ENCODE measurements around the gene LCE2D. TPM values are rescaled to one million over a fixed set of nuclear protein-coding genes. Genes with fewer than 3 reads are reported as not detected.

The LCE2D gene
- total and polyA plus RNA-seq, 2 experiments from 2014 or later = not detected

DNA sequence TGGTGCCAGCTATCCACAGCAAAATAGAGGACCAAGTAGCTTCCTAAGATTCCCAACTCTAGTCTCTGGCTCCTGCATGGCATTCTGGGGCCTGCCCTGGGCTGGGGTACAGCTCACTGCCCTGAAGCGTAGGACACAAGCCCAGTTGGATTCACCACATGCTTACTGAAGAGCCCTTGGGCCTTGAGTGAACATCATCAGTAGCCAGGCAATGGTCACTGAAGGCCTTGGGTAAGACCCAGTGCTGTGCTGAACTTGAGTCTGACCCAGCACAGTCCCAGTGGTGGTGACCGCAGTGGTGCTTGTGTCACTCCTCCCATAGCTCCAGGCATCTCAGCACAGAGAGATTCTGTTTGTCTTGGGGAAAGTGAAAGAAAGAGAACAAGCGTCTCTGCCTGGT, 32.6 kb upstream of the LCE2D start:
- Mint-ChIP-seq H3K4me3 (no peak overlapping the region), H3K27me3 (ENCODE audit: insufficient read depth, low read depth, poor library complexity) (no peaks in the 10 kb centered on the region), H3K36me3 (ENCODE audit: low read depth) (no peaks in the 10 kb centered on the region; the same call in 2 of the 3 replicates), H3K4me1 (no peaks in the 10 kb centered on the region), H3K27ac (no peak overlapping the region), H3K9me3 (peaks cover 19% of the 10 kb centered on the region)
- H3K36me3 ChIP-seq (ENCODE audit: insufficient read depth) = 0 out of 2 replicates have a peak, but pooled peaks cover 4% of the 10 kb centered on the region
- no peaks in the 10 kb centered on the region for H3K4me1 ChIP-seq (ENCODE audit: insufficient read depth)
- H4K20me1 ChIP-seq (replicated peaks; ENCODE audit: insufficient read depth) = no peaks in the 10 kb centered on the region
- H3F3A ChIP-seq (replicated peaks; ENCODE audit: low read depth) = no peaks in the 10 kb centered on the region
- no peaks in the 10 kb centered on the region for H3K27me3 ChIP-seq (ENCODE audit: insufficient read depth)
- no peak for TF ChIP-seq CREB1 (CRISPR knock-in tag; IDR thresholded peaks at IDR 0.05; ENCODE audit: low read depth)
- TF ChIP-seq, protein P1, sequence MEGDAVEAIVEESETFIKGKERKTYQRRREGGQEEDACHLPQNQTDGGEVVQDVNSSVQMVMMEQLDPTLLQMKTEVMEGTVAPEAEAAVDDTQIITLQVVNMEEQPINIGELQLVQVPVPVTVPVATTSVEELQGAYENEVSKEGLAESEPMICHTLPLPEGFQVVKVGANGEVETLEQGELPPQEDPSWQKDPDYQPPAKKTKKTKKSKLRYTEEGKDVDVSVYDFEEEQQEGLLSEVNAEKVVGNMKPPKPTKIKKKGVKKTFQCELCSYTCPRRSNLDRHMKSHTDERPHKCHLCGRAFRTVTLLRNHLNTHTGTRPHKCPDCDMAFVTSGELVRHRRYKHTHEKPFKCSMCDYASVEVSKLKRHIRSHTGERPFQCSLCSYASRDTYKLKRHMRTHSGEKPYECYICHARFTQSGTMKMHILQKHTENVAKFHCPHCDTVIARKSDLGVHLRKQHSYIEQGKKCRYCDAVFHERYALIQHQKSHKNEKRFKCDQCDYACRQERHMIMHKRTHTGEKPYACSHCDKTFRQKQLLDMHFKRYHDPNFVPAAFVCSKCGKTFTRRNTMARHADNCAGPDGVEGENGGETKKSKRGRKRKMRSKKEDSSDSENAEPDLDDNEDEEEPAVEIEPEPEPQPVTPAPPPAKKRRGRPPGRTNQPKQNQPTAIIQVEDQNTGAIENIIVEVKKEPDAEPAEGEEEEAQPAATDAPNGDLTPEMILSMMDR (conservative IDR thresholded peaks at IDR 0.05; ENCODE audit: low read depth in 2 of 2) = no peak
- TF ChIP-seq ZNF331 (CRISPR knock-in tag; IDR thresholded peaks at IDR 0.05; ENCODE audit: low read depth) = no peak
- TF ChIP-seq POLR2AphosphoS5 (IDR thresholded peaks at IDR 0.05; ENCODE audit: low read depth) = no peak
- TF ChIP-seq STAT1 (IDR thresholded peaks at IDR 0.05; ENCODE audit: unreplicated experiment) = no peak
- TF ChIP-seq, protein P2, sequence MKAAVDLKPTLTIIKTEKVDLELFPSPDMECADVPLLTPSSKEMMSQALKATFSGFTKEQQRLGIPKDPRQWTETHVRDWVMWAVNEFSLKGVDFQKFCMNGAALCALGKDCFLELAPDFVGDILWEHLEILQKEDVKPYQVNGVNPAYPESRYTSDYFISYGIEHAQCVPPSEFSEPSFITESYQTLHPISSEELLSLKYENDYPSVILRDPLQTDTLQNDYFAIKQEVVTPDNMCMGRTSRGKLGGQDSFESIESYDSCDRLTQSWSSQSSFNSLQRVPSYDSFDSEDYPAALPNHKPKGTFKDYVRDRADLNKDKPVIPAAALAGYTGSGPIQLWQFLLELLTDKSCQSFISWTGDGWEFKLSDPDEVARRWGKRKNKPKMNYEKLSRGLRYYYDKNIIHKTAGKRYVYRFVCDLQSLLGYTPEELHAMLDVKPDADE (IDR thresholded peaks at IDR 0.05) = no peak
- no peak for TF ChIP-seq JUNB (IDR thresholded peaks at IDR 0.05; ENCODE audit: unreplicated experiment)
- TF ChIP-seq, protein P3, sequence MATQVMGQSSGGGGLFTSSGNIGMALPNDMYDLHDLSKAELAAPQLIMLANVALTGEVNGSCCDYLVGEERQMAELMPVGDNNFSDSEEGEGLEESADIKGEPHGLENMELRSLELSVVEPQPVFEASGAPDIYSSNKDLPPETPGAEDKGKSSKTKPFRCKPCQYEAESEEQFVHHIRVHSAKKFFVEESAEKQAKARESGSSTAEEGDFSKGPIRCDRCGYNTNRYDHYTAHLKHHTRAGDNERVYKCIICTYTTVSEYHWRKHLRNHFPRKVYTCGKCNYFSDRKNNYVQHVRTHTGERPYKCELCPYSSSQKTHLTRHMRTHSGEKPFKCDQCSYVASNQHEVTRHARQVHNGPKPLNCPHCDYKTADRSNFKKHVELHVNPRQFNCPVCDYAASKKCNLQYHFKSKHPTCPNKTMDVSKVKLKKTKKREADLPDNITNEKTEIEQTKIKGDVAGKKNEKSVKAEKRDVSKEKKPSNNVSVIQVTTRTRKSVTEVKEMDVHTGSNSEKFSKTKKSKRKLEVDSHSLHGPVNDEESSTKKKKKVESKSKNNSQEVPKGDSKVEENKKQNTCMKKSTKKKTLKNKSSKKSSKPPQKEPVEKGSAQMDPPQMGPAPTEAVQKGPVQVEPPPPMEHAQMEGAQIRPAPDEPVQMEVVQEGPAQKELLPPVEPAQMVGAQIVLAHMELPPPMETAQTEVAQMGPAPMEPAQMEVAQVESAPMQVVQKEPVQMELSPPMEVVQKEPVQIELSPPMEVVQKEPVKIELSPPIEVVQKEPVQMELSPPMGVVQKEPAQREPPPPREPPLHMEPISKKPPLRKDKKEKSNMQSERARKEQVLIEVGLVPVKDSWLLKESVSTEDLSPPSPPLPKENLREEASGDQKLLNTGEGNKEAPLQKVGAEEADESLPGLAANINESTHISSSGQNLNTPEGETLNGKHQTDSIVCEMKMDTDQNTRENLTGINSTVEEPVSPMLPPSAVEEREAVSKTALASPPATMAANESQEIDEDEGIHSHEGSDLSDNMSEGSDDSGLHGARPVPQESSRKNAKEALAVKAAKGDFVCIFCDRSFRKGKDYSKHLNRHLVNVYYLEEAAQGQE (IDR thresholded peaks at IDR 0.05; ENCODE audit: unreplicated experiment) = no peak
- no peak for TF ChIP-seq EZH2phosphoT487 (IDR thresholded peaks at IDR 0.05; ENCODE audit: unreplicated experiment)
- no peak for TF ChIP-seq NANOG (IDR thresholded peaks at IDR 0.05; ENCODE audit: borderline replicate concordance)
- TF ChIP-seq ZNF114 (CRISPR knock-in tag; IDR thresholded peaks at IDR 0.05) = no peak
- TF ChIP-seq, protein P4, sequence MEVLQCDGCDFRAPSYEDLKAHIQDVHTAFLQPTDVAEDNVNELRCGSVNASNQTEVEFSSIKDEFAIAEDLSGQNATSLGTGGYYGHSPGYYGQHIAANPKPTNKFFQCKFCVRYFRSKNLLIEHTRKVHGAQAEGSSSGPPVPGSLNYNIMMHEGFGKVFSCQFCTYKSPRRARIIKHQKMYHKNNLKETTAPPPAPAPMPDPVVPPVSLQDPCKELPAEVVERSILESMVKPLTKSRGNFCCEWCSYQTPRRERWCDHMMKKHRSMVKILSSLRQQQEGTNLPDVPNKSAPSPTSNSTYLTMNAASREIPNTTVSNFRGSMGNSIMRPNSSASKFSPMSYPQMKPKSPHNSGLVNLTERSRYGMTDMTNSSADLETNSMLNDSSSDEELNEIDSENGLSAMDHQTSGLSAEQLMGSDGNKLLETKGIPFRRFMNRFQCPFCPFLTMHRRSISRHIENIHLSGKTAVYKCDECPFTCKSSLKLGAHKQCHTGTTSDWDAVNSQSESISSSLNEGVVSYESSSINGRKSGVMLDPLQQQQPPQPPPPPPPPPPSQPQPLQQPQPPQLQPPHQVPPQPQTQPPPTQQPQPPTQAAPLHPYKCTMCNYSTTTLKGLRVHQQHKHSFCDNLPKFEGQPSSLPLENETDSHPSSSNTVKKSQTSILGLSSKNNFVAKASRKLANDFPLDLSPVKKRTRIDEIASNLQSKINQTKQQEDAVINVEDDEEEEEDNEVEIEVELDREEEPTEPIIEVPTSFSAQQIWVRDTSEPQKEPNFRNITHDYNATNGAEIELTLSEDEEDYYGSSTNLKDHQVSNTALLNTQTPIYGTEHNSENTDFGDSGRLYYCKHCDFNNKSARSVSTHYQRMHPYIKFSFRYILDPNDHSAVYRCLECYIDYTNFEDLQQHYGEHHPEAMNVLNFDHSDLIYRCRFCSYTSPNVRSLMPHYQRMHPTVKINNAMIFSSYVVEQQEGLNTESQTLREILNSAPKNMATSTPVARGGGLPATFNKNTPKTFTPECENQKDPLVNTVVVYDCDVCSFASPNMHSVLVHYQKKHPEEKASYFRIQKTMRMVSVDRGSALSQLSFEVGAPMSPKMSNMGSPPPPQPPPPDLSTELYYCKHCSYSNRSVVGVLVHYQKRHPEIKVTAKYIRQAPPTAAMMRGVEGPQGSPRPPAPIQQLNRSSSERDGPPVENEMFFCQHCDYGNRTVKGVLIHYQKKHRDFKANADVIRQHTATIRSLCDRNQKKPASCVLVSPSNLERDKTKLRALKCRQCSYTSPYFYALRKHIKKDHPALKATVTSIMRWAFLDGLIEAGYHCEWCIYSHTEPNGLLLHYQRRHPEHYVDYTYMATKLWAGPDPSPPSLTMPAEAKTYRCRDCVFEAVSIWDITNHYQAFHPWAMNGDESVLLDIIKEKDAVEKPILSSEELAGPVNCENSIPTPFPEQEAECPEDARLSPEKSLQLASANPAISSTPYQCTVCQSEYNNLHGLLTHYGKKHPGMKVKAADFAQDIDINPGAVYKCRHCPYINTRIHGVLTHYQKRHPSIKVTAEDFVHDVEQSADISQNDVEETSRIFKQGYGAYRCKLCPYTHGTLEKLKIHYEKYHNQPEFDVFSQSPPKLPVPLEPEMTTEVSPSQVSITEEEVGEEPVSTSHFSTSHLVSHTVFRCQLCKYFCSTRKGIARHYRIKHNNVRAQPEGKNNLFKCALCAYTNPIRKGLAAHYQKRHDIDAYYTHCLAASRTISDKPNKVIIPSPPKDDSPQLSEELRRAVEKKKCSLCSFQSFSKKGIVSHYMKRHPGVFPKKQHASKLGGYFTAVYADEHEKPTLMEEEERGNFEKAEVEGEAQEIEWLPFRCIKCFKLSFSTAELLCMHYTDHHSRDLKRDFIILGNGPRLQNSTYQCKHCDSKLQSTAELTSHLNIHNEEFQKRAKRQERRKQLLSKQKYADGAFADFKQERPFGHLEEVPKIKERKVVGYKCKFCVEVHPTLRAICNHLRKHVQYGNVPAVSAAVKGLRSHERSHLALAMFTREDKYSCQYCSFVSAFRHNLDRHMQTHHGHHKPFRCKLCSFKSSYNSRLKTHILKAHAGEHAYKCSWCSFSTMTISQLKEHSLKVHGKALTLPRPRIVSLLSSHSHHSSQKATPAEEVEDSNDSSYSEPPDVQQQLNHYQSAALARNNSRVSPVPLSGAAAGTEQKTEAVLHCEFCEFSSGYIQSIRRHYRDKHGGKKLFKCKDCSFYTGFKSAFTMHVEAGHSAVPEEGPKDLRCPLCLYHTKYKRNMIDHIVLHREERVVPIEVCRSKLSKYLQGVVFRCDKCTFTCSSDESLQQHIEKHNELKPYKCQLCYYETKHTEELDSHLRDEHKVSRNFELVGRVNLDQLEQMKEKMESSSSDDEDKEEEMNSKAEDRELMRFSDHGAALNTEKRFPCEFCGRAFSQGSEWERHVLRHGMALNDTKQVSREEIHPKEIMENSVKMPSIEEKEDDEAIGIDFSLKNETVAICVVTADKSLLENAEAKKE (CRISPR knock-in tag; IDR thresholded peaks at IDR 0.05) = no peak
- no peak for TF ChIP-seq EZH2 (IDR thresholded peaks at IDR 0.05; ENCODE audit: low read depth, unreplicated experiment)
- H2AFZ ChIP-seq = no peak overlapping the region
- no peaks in the 10 kb centered on the region for H3K79me2 ChIP-seq (replicated peaks; ENCODE audit: insufficient read depth)
- no peak overlapping the region for H3K4me3 ChIP-seq
- H3K9me2 ChIP-seq (ENCODE audit: insufficient read depth) = peaks cover 12% of the 10 kb centered on the region
- no peak overlapping the region for H3K4me2 ChIP-seq
- DNase-seq (ENCODE audit: low spot score) (no peak), ATAC-seq (no peak)
- H3K27ac ChIP-seq (ENCODE audit: low read depth) = no peak overlapping the region

All from GM23338 (cell line).